HG02759 (cell line): Measurements from ENCODE around the gene RASGRP4.
"Not testable (repeated sequence)": the region's sequence is repeated elsewhere in the genome, so short reads cannot be mapped to it uniquely, and the experiment has no call there.

Experiments used
- ATAC-seq: cut with Tn5 transposase; IDR thresholded peaks from one replicate; pipeline ENCODE4 v1.9.1; 2021; ENCODE audit warnings: mild to moderate bottlenecking, moderate library complexity; ENCODE audit not compliant: unreplicated experiment

Gene RASGRP4

DNA sequence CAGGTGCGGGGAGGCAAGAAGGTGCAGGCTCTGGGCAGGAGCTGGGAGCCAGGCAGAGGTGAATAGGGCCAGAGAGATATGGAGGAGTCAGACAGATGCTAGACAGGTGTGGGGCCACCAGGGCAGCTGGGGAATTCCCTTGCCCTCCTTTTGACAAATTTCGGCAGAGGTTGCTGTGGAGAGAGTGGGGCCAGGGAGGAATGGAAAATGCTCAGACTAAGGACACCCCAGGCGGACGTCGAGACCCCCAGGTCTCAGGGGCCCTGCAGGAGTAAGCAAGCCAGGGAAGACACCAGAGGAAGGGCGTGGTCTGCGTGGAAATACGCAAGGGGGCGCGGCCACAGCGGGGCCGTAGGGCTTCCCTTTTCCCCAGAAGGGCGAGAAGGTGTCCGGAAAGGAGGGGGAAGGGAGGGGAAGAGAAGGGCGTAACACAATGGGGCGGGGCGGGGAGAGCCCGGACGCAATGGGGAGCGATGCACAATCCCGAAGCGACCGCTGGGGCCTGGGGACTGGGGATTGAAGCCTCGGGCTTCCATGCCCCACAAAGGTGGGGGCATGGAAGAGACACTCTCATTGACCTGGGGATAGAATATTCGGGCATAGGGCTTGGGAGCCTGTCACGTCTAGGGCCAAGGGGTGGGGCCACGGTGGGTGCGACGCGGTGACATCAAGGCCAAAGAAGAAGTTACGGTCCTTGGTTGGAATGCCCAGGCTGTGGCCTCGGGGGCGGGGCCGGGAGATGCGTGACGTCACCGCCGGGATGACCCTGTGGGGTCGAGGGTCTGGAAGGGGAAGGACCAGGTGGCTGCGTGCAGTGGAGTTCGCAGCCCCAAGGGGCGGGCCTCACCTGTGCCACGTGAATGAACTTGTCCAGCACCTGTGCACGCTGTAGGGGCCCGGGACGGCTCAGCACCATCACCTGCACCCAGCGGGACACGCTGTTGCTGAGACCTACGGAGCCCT lies 8.2 kb downstream of the RASGRP4 start:
- no peak for ATAC-seq

GRCh38 chr19:38417146-38417543 lies 8.9 kb downstream of the RASGRP4 start:
- ATAC-seq: no peak

DNA sequence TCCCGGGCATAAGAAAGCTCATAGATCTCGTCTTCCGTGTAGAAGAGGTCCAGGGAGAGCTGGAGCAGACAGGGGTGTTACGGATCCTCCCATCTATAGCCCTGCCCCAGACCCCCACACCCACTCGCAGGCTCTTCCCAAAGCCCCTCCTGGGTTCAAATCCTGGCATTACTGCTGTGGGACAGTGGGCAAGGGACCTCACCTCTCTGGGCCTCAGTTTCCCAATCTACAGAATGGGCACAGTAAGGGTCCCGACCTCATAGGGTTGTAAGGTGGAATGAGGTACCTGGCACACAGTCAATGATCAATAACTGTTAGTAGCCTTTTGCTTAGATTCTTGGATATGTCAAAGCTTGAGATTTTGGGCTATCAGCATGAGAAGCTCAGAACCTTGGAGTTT lies 12.6 kb downstream of the RASGRP4 start:
- ATAC-seq: no peak

DNA sequence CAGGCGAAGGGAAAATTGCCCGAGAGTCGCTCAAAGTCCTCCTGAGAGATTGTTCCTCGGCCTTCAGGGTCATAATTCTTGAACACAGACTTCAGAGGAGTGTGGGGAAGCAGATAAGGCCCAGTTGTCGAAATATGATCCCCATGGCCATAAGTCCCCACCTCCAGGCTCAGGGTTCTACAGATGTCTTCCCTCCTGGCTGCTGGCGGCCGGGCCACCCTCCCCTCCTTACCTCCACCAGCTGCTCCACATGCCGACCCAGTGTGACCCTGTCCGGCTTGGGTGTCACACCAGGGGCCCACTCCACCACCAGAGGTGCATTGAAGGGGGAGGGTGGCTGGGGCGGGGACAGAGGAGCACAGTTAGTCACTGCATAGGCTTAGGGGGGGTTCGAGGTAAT lies 13.1 kb downstream of the RASGRP4 start:
- no peak for ATAC-seq

DNA sequence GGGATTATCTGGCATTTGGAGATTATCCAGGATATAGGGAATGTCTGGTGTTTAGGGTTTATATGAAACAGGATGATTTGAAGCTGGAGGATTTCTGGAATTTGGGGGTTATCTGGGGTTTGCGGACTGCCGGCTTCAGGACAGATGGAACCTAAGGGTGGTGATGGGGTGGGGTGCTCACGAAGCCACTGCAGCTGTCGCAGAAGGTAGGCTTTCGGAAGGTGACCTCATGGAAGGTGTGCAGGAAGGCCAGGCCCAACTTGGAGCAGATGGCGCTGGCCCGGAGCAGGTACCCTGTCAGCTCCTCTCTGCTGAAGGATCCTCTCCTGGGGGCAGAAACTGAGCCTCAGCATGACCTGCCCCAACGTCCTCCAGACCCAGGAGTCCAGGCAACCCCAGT lies 13.5 kb downstream of the RASGRP4 start:
- no peak for ATAC-seq

- not testable (repeated sequence) for ATAC-seq
Measured at GRCh38 chr19:38411898-38412297, 14.1 kb downstream of the RASGRP4 start.

DNA sequence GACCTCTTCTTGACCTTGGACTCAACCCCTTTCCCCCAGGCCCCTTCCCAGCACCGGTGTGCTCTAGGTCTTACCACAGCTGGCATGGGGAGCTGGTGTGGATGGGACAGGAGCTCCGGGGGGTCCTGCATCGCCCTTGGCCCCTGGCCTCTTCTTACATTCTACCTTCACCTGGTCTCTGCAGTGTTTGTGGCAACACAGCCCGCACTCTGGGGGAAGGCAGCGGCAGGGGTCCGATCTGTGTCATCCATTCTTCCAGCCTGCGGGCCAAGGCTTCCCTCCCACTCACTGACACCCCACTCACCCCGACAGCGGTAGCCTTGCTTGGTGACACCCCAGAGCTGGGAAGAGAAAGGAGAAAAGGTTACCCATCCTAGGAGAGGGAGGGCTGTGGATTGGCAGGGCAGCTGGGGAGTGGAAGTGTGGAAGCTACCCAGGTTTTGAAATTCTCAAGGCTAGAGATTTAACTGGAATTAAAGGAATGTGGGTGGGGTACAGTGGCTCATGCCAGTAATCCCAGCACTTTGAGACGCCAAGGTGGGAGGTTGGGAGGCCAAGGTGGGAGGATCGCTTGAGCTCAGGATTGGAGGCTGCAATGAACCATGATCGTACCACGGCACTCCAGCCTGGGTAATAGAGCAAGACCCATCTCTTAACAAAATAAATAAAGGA lies 14.8 kb downstream of the RASGRP4 start:
- ATAC-seq: no peak

DNA sequence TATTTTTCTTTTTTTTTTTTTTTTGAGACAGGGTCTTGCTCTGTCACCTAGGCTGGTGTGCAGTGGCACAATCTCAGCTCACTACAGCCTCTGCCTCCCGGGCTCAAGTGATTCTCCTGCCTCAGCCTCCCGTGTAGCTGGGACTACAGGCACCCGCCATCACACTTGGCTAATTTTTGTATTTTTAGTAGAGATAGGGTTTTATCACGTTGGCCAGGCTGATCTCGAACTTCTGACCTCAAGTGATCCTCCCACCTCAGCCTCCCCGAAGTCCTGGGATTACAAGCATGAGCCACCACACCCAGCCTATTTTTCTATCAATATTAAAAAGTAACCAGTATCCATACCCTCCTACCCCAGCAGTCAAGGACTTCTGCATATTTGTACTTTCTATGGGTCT lies 15.6 kb downstream of the RASGRP4 start:
- ATAC-seq: not testable (repeated sequence)

DNA sequence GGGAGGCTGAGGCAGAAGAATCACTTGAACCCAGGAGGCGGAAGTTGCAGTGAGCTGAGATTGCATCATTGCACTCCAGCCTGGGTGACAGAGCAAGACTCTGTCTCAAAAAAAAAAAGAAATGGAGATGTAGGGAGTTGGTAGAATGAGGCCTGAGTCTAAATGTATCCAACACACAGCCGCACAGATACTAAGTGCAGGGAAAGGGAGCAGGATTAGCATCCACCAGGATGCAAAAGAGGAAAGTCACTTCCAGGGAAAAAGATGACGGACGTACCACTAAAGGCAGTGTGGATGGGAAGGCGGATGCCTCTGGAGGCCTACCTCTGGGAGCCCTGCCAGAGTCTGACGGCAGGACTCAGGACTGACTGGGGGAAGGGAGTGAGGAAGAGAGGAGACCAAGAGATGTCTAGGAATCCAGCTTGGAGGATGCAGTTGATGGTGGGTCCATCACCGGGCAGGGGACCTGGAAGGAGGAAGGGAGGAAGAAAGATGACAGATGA lies 16.3 kb downstream of the RASGRP4 start:
- no peak for ATAC-seq

DNA sequence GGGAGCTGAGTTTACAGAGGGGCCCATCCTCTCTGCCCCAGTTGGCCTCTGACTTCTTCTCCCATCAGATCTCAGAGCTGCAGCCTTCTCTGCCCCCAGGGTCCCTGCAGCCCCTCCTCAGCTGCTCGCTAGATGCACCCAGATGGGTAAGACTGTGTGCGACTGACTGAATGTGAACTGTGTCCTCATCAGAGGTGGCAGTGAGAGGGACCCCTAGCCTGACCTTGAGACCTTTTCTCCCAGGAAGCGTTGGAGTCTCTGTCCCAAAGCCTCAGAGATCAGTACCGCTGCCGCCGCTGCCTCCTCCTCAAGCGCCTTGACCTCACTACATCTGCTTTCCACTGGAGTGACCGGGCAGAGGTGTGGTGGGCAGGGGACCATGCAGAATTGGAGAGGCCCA lies 20.7 kb downstream of the RASGRP4 start:
- ATAC-seq: no peak

DNA sequence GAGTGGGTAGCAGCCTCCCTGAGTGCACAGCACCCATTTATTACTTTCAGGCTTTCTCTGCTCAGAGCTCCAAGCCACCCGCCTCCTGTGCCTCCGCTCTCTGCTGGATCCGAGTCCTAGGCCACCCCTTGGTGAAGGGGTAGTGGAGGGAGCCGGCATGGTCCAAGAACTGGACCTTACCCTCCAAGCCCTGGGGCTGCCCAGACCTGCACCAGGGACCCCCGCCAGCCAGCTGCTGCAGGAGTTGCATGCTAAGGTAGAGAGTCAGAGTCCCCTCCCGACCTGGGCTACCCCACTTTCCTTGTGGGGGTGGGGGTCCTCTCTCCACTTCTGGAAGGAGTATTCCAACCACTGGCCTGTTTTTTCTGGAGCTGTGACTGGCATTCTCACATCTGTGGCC lies 21.2 kb downstream of the RASGRP4 start:
- no peak for ATAC-seq

DNA sequence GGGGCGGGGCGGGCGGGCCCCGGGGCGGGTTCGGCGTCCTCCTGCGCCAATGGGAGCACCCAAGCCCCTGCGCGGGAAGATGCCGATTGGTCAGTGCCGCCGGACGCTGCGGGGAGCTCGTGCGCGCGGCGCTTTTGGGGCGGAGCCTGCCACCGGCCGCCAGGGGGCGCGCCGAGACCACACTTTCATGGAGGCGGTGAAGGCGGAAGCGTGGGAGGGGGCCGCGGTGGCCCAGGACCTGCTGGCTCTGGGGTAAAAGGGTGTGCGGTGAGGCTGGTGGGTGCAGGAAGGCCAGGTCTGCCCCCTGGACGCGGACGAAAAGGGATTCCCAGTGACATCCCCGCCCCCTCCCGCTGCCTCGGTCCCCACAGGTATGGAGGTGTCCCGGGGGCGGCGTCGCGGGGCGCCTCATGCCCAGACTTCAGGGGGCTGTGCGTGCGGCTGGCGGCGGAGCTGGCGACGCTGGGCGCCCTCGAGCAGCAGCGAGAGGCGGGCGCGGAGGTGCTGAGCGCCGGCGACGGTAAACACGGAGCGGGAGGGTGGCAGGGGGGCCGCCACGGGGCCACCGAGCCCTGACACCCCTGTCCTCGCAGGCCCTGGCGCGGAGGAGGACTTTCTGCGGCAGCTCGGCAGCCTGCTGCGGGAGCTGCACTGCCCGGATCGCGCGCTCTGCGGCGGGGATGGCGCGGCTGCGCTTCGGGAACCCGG lies 22.9 kb downstream of the RASGRP4 start, which contains the start of gene FAM98C:
TSS of gene FAM98C (plus strand) at position 127 of the 708 bp plus-strand sequence. CDS start at position 188, 61 bp downstream.
- peak; percentile 94 for ATAC-seq

GRCh38 chr19:38402623-38402966 lies 23.4 kb downstream of the RASGRP4 start:
- ATAC-seq: peak; percentile 1

GRCh38 chr19:38401148-38401547 lies 24.9 kb downstream of the RASGRP4 start:
- ATAC-seq: no peak

GRCh38 chr19:38400361-38400760 lies 25.7 kb downstream of the RASGRP4 start:
- no peak for ATAC-seq

DNA sequence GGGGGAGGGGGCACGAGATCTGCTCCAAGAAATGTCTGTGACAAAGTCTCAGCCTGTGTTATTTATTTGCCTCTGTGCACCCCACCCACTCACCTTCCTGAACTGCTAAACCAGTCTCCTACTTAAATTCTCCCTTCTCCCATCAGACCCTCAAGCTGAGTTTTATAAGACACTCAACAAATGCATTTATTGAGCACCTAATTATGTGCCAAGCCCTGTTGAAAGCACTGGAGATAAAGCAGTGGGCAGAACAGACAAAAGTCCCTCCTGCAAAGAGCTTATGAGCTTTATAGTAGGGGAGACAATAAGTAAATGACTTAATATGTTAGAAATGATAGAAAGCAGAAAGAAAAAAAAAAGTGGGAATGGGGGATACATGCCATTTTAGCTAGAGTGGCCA lies 26.5 kb downstream of the RASGRP4 start:
- no peak for ATAC-seq

- no peak for ATAC-seq
Measured at GRCh38 chr19:38399081-38399480, 26.9 kb downstream of the RASGRP4 start.

- ATAC-seq: no peak
Measured at GRCh38 chr19:38395381-38396114, 30.5 kb downstream of the RASGRP4 start.

GRCh38 chr19:38394488-38394887 lies 31.5 kb downstream of the RASGRP4 start:
- ATAC-seq: no peak

GRCh38 chr19:38392707-38393308 lies 33.2 kb downstream of the RASGRP4 start:
- no peak for ATAC-seq
